LNCAP (cell line): ENCODE data around the gene FGF11.

Experiments
- CTCF ChIP-seq: fragments of 450-650 bp; IDR thresholded peaks from 2 replicates; pipeline ENCODE4 v1.5.1; 2017; ENCODE audit warnings: mild to moderate bottlenecking

FGF11 gene

DNA sequence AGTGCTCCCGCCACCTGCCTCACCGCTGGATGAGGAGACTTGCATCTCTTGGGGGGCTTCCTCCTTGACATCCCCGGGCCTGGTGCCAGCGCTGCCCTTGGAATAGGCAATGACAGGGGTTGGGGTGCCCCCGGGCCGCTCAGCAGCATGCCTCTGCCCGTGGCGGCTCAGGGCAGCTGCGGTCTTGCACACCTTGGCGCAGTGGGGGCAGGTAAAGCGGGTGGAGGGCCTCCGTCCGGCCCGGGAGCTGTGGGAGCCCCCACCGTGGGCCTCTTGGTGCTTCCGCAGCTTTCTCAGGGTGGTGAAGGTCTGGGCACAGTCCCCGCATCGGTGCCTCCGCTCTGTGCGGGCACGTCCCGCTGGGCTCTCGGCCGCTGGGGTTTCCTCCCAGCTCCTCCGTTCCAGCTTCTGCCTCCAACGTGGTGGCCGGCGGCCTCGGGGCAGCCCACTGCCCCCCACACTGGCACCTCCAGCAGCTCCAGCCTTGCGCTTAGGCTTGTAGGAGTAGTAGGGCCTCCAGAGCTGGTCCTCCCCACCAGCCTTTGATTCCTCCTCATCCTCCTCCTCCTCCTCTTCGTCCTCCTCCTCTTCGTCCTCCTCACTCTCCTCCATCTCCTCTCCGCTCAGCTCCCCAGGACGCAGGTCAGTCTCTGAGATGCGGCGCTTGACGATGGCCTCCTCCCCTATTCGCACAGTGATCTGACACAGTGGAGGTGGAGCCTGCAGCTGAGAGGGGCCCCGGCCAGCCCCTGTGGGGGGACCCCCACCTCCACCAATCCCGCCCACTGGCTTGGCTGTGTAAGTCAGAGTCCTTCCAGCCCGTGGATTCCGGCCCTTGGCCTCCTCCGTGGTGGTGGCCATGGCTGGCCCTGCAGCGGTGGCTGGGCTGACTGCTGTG lies 23.4 kb downstream of the FGF11 start:
- TF ChIP-seq CTCF: no peak

DNA sequence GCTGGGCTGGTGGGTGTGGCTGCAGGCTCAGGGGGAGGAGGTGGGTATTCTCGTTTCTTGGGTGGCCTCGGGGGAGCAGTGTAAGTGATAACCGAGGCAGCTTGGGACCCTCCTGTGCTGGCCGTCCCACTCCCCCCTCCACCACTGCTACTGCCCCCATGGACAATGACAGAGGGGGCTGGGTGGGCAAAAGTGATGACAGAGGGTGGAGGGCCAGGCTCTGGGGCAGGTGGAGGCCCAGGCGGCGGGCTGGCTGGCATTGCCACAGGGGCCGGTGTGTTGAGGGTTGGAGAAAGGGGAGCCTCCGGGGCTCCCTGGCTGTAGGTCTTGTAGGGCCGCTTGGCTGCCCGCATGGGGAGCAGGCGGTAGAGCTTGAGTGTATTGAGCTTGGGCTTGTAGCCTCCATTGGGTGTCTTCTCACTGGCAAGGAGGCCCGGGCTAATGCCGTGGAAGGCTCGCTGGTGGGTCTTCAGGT lies 24.1 kb downstream of the FGF11 start:
- no peak for TF ChIP-seq CTCF

DNA sequence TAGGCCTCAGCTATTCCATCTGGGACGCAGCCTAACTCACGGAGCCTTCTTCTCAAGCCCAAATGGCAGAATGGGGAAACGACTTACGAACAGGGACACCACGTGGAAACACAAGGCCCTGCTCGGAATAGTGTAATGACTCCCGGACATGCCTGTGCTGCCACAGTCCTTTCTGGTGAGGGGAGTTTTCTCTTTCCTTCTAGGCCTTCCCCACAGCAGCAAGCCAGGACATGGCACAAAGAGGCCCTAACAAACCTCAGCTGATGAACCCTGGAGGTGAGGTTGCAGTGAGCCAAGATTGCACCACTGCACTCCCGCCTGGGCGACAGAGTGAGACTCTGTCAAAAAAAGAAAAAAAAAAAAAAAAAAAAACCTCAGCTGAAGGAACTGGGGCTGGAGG lies 24.8 kb downstream of the FGF11 start:
- no peak for TF ChIP-seq CTCF

- no peak for TF ChIP-seq CTCF
These were observed 26.4 kb downstream of the FGF11 start for GRCh38 chr17:7465597-7466275.

GRCh38 chr17:7466318-7466638 lies 27.0 kb downstream of the FGF11 start:
- TF ChIP-seq CTCF: no peak

GRCh38 chr17:7466639-7467341 lies 27.5 kb downstream of the FGF11 start:
- TF ChIP-seq CTCF: no peak

DNA sequence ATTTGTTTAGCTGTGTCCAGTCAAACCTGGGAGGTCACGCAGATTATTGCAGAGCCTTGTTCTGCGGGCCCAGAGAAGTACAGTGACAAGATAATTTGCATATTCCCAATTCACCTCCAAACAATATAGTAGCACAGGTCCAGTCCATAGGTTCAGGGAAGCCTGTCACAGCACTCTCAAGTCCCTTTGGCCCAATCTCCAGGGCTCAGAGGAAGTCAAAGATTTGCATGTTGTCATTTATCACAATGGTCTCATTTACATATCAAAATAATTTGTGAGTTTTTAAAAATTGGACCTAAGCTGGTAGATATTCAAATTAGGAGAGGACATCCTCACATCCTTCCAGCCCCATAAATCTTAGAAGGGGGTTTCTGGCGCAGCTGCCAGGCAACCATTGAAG lies 28.2 kb downstream of the FGF11 start:
- no peak for TF ChIP-seq CTCF
